Measurements from ENCODE around the gene MYO18A. TPM values are rescaled to one million over a fixed set of nuclear protein-coding genes. Genes with fewer than 3 reads are reported as not detected.
"Not testable (repeated sequence)": the region's sequence is repeated elsewhere in the genome, so short reads cannot be mapped to it uniquely, and the experiment has no call there.

Gene MYO18A
- total RNA-seq, 1 experiment from 2014 or later: 13.3 TPM

GRCh38 chr17:29155227-29155965, 24.8 kb downstream of the MYO18A start:
- in situ Hi-C loops (cut with HindIII; ENCODE audit: low pct_unique_long_range_greater_than_20kb, low sequenced_read_pairs): no loop called here
- DNase-seq (ENCODE audit: low read depth): peak; percentile 78

- no peak for DNase-seq (ENCODE audit: low read depth)
- in situ Hi-C loops (cut with HindIII; ENCODE audit: low pct_unique_long_range_greater_than_20kb, low sequenced_read_pairs): no loop called here
Observed at GRCh38 chr17:29154516-29155226, 25.5 kb downstream of the MYO18A start.

- DNase-seq (ENCODE audit: low read depth): peak; percentile 50
- in situ Hi-C loops (cut with HindIII; ENCODE audit: low pct_unique_long_range_greater_than_20kb, low sequenced_read_pairs): no loop called here
Observed at GRCh38 chr17:29151567-29151966, 28.6 kb downstream of the MYO18A start.

GRCh38 chr17:29150161-29150560, 30.0 kb downstream of the MYO18A start:
- in situ Hi-C loops (cut with HindIII; ENCODE audit: low pct_unique_long_range_greater_than_20kb, low sequenced_read_pairs): no loop called here
- DNase-seq (ENCODE audit: low read depth): no peak

GRCh38 chr17:29149431-29150064, 30.6 kb downstream of the MYO18A start:
- no peak for DNase-seq (ENCODE audit: low read depth)
- in situ Hi-C loops (cut with HindIII; ENCODE audit: low pct_unique_long_range_greater_than_20kb, low sequenced_read_pairs): no loop called here

- DNase-seq (ENCODE audit: low read depth): peak; percentile 96
- in situ Hi-C loops (cut with HindIII; ENCODE audit: low pct_unique_long_range_greater_than_20kb, low sequenced_read_pairs): no loop called here
Observed at GRCh38 chr17:29148790-29149430, 31.3 kb downstream of the MYO18A start.

- in situ Hi-C loops (cut with HindIII; ENCODE audit: low pct_unique_long_range_greater_than_20kb, low sequenced_read_pairs): no loop called here
- DNase-seq (ENCODE audit: low read depth): no peak
Observed at GRCh38 chr17:29148257-29148789, 31.9 kb downstream of the MYO18A start.

GRCh38 chr17:29147682-29148081, 32.5 kb downstream of the MYO18A start:
- in situ Hi-C loops (cut with HindIII; ENCODE audit: low pct_unique_long_range_greater_than_20kb, low sequenced_read_pairs): no loop called here

GRCh38 chr17:29147228-29147627, 33.0 kb downstream of the MYO18A start:
- in situ Hi-C loops (cut with HindIII; ENCODE audit: low pct_unique_long_range_greater_than_20kb, low sequenced_read_pairs); DNase-seq (ENCODE audit: low read depth): not testable (repeated sequence)

More at GRCh38 chr17:29147682-29148081, 32.5 kb downstream of the MYO18A start:
- DNase-seq (ENCODE audit: low read depth): no peak

GRCh38 chr17:29146369-29146972, 33.7 kb downstream of the MYO18A start:
- in situ Hi-C loops (cut with HindIII; ENCODE audit: low pct_unique_long_range_greater_than_20kb, low sequenced_read_pairs): no loop called here
- DNase-seq (ENCODE audit: low read depth): no peak

- DNase-seq (ENCODE audit: low read depth): peak; percentile 65
- in situ Hi-C loops (cut with HindIII; ENCODE audit: low pct_unique_long_range_greater_than_20kb, low sequenced_read_pairs): no loop called here
Observed at GRCh38 chr17:29145289-29146073, 34.7 kb downstream of the MYO18A start.

- DNase-seq (ENCODE audit: low read depth): peak; percentile 29
Observed at GRCh38 chr17:29143894-29144293, 36.3 kb downstream of the MYO18A start.

GRCh38 chr17:29141514-29141876, 38.7 kb downstream of the MYO18A start:
- no peak for DNase-seq (ENCODE audit: low read depth)
- in situ Hi-C loops (cut with HindIII; ENCODE audit: low pct_unique_long_range_greater_than_20kb, low sequenced_read_pairs): no loop called here

More at GRCh38 chr17:29143894-29144293, 36.3 kb downstream of the MYO18A start:
- in situ Hi-C loops (cut with HindIII; ENCODE audit: low pct_unique_long_range_greater_than_20kb, low sequenced_read_pairs): no loop called here

- no peak for DNase-seq (ENCODE audit: low read depth)
- in situ Hi-C loops (cut with HindIII; ENCODE audit: low pct_unique_long_range_greater_than_20kb, low sequenced_read_pairs): no loop called here
Observed at GRCh38 chr17:29140631-29141513, 39.3 kb downstream of the MYO18A start.

GRCh38 chr17:29140051-29140621, 40.1 kb downstream of the MYO18A start:
- in situ Hi-C loops (cut with HindIII; ENCODE audit: low pct_unique_long_range_greater_than_20kb, low sequenced_read_pairs): no loop called here
- peak; percentile 47 for DNase-seq (ENCODE audit: low read depth)

- no peak for DNase-seq (ENCODE audit: low read depth)
- in situ Hi-C loops (cut with HindIII; ENCODE audit: low pct_unique_long_range_greater_than_20kb, low sequenced_read_pairs): no loop called here
Observed at GRCh38 chr17:29138971-29139691, 41.1 kb downstream of the MYO18A start.

Measured in Caki2 (cell line).